ENCODE results near the gene EZR.

- TF ChIP-seq CTCF (IDR thresholded peaks at IDR 0.05; ENCODE audit: insufficient read depth, low read depth, low read length): no peak
- no peak for TF ChIP-seq EZH2 (IDR thresholded peaks at IDR 0.05; ENCODE audit: insufficient read depth, low read length)
These were observed 36.1 kb downstream of the EZR start for GRCh38 chr6:158783167-158783450.
